SIG-M5 (cell line): ENCODE results near the gene GVQW3.

Experiments used
- DNase-seq: peaks from one replicate; lab custom pipeline; 2025; lab: John Stamatoyannopoulos, UW

Gene GVQW3

GRCh38 chr11:76380977-76381719 is at the start of gene GVQW3, which contains the start of gene THAP12:
Gene GVQW3 (plus strand): TSS chr11:76381323. CDS start chr11:76381829, 506 bp downstream.
Gene THAP12 (minus strand): TSS chr11:76381132. CDS start chr11:76380836, 296 bp downstream.
- peak; percentile 61 for DNase-seq

- no peak for DNase-seq
These were observed 46.2 kb upstream of the GVQW3 start for GRCh38 chr11:76334826-76335389.

- peak; percentile 63 for DNase-seq
These were observed 45.3 kb upstream of the GVQW3 start for GRCh38 chr11:76335842-76336241.

- no peak for DNase-seq
These were observed 44.5 kb upstream of the GVQW3 start for GRCh38 chr11:76336597-76336996.

- DNase-seq: no peak
These were observed 43.7 kb upstream of the GVQW3 start for GRCh38 chr11:76337469-76337868.

- no peak for DNase-seq
These were observed 43.2 kb upstream of the GVQW3 start for GRCh38 chr11:76337923-76338322.

- DNase-seq: peak; percentile 55
These were observed 41.9 kb upstream of the GVQW3 start for GRCh38 chr11:76339221-76339620.

GRCh38 chr11:76347466-76347865 is 33.7 kb upstream of the GVQW3 start:
- no peak for DNase-seq

- no peak for DNase-seq
These were observed 32.8 kb upstream of the GVQW3 start for GRCh38 chr11:76348348-76348747.

GRCh38 chr11:76355172-76355571 is 26.0 kb upstream of the GVQW3 start:
- DNase-seq: no peak

- no peak for DNase-seq
These were observed 19.7 kb upstream of the GVQW3 start for GRCh38 chr11:76361374-76361773.

- DNase-seq: no peak
These were observed 19.3 kb upstream of the GVQW3 start for GRCh38 chr11:76361776-76362175.

GRCh38 chr11:76362716-76363115 is 18.4 kb upstream of the GVQW3 start:
- no peak for DNase-seq

- DNase-seq: no peak
These were observed 16.0 kb upstream of the GVQW3 start for GRCh38 chr11:76365038-76365679.

GRCh38 chr11:76368490-76368889 is 12.6 kb upstream of the GVQW3 start:
- DNase-seq: no peak

- no peak for DNase-seq
These were observed 11.7 kb upstream of the GVQW3 start for GRCh38 chr11:76369406-76369805.

GRCh38 chr11:76371170-76371569 is 10.0 kb upstream of the GVQW3 start:
- no peak for DNase-seq

GRCh38 chr11:76376746-76377558 is 4.2 kb upstream of the GVQW3 start:
- DNase-seq: no peak

- no peak for DNase-seq
These were observed 1.3 kb upstream of the GVQW3 start for GRCh38 chr11:76379807-76380158.

- DNase-seq: no peak
These were observed 755 bp upstream of the GVQW3 start for GRCh38 chr11:76380159-76380976.

- DNase-seq: no peak
These were observed 1.1 kb downstream of the GVQW3 start for GRCh38 chr11:76382209-76382608.

GRCh38 chr11:76385903-76386302 is 4.8 kb downstream of the GVQW3 start:
- no peak for DNase-seq
